GM19463 (cell line): Measurements from ENCODE around the gene LRRC71.

Source experiments
- ATAC-seq: cut with Tn5 transposase; IDR thresholded peaks from one replicate; pipeline ENCODE4 v1.9.1; 2021; ENCODE audit warnings: mild to moderate bottlenecking, moderate library complexity; ENCODE audit not compliant: unreplicated experiment

The LRRC71 gene

GRCh38 chr1:156945881-156946661 lies 25.6 kb downstream of the LRRC71 start:
- ATAC-seq = no peak

- no peak for ATAC-seq
Observed at GRCh38 chr1:156947127-156947526, 26.7 kb downstream of the LRRC71 start.

- no peak for ATAC-seq
Observed at GRCh38 chr1:156947818-156948525, 27.5 kb downstream of the LRRC71 start.

- no peak for ATAC-seq
Observed at GRCh38 chr1:156948708-156949107, 28.3 kb downstream of the LRRC71 start.

GRCh38 chr1:156949127-156949526 lies 28.7 kb downstream of the LRRC71 start:
- no peak for ATAC-seq

- no peak for ATAC-seq
Observed at GRCh38 chr1:156951371-156951770, 30.9 kb downstream of the LRRC71 start.

- ATAC-seq = no peak
Observed at GRCh38 chr1:156953571-156953970, 33.1 kb downstream of the LRRC71 start.

- no peak for ATAC-seq
Observed at GRCh38 chr1:156956333-156956732, 35.9 kb downstream of the LRRC71 start.

- no peak for ATAC-seq
Observed at GRCh38 chr1:156957634-156958033, 37.2 kb downstream of the LRRC71 start.

GRCh38 chr1:156958247-156958714 lies 37.8 kb downstream of the LRRC71 start:
- no peak for ATAC-seq

GRCh38 chr1:156959414-156959813 lies 39.0 kb downstream of the LRRC71 start:
- no peak for ATAC-seq

GRCh38 chr1:156959925-156960324 lies 39.5 kb downstream of the LRRC71 start:
- ATAC-seq = no peak

GRCh38 chr1:156961709-156962108 lies 41.3 kb downstream of the LRRC71 start:
- ATAC-seq = no peak

GRCh38 chr1:156963621-156964020 lies 43.2 kb downstream of the LRRC71 start:
- no peak for ATAC-seq

GRCh38 chr1:156964441-156964840 lies 44.0 kb downstream of the LRRC71 start:
- ATAC-seq = no peak

GRCh38 chr1:156969496-156969895 lies 49.1 kb downstream of the LRRC71 start:
- ATAC-seq = no peak

GRCh38 chr1:156970017-156970416 lies 49.6 kb downstream of the LRRC71 start:
- no peak for ATAC-seq

GRCh38 chr1:156973417-156973816 lies 53.0 kb downstream of the LRRC71 start:
- ATAC-seq = no peak

GRCh38 chr1:156975084-156975483 lies 54.7 kb downstream of the LRRC71 start:
- no peak for ATAC-seq

GRCh38 chr1:156980551-156980950 lies 60.1 kb downstream of the LRRC71 start:
- no peak for ATAC-seq
